GM19452 (cell line): ENCODE results near the gene BLM.
"Not testable (repeated sequence)": the region's sequence is repeated elsewhere in the genome, so short reads cannot be mapped to it uniquely, and the experiment has no call there.

ENCODE experiments used
- ATAC-seq: cut with Tn5 transposase; IDR thresholded peaks from one replicate; pipeline ENCODE4 v1.9.1; 2021; ENCODE audit not compliant: unreplicated experiment

Gene BLM

DNA sequence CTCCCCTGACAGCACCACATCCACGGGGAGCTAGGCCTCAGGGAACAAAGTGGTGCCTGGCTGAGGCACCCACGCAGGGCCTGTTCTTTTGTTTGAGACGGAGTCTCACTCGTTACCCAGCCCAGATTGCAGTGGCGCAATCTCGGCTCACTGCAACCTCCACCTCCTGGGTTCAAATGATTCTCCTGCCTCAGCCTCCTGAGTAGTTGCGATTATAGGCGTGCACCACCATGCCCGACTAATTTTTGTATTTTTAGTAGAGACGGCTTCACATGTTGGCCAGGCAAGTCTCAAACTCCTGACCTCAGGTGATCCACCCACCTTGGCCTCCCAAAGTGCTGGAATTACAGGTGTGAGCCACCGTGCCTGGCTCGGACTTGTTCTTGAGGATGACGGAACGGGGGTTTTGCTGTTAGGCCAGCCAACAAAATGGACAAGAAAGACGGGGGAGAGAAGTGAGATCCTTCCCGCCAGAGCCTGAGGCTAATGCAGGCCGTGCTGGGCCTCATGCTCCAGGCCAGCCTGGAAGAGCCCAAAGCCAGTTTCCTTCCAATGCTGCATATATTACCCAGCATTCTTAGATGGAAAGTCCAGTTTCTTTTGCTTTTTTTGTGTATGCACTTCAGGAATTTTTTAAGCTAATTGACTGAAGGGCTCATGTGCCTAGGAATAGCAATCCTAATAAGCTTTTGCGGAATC, 123.2 kb downstream of the BLM start:
- ATAC-seq, result no peak

DNA sequence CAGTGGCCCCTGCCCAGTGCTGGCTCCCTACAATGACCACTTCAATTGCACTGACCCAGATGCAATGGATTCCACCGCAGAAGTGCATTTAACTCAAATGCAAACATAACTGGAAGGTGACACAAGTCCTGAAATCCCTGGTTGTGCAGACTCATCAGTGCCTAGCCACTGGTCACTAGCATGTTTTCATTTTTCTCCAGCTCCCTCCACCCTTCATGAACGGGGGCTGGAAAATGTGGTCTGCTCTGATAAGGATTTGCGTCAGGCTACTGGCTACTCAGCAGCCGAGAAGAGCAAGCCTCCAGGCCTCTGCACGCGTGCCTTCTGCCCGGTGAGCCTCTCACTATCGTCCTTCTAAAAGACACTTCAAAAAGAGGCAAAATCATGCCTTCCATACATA, 123.8 kb downstream of the BLM start:
- no peak for ATAC-seq

DNA sequence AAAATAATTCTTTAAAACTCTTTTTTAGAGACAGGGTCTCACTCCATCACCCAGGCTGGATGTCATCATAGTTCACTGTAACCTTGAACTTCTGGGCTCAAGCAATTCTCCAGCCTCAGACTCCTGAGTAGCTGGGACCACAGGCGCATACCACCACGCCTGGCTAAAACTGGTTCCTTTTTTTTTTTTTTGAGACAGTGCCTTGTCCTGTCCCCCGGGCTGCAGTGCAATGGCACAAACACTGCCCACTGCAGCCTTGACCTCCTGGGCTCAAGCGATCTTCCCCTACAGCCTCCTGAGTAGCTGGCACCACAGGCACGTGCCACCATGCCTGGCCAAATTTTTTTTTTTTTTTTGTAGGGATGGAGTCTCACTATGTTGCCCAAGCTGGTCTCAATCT, 127.5 kb downstream of the BLM start:
- ATAC-seq, result no peak

DNA sequence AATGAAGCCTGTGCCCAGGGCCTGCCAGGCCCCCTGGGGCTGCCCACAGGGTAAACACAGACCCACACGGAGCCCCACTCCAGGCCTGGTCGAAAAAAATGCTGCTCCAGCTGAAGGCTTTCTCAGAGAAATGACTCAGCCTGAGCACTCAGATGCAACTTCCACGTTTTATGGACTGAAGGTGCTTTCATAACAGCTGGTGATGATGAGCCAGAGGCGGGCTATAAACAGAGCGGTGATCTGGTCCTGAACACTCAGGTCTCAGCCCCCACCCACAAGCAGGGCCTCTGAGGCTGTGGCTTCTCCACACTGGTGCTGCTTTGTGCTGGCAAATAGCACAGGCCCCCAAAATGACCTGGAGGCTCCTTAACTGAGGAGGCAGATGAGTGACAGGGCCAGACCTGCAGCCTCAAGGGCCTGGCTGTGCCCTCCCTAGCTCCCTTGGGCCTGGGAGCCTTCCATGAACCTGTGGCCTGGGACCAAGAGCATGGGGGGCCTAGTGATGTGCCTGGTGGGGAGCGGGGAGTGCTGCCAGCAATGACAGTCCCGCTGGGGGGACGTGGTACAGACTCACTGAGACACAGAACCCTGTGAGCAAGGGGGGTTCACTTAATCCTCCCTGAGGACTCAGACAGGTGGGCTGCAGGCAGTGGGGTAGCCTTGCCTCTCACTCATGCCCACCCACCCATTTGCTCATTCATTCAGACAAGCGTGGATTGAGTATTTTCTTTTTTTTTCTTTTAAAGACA, 128.2 kb downstream of the BLM start:
- ATAC-seq, result peak; percentile 82

DNA sequence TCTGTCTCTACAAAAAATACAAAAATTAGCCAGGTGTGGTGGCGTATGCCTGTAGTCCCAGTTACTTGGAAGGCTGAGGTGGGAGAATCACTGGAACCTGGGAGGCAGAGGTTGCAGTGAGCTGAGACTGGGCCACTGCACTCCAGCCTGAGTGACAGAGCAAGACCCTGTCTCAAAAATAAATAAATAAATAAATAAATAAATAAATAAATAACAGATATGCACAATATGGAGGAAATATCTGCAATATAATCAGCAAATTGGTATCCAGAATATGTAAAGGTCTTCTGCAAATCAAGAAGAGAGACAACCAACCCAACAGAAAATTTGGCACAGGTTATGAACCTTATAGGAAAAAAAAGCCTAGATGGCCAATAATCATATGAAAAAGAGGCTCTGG, 132.3 kb downstream of the BLM start:
- not testable (repeated sequence) for ATAC-seq

DNA sequence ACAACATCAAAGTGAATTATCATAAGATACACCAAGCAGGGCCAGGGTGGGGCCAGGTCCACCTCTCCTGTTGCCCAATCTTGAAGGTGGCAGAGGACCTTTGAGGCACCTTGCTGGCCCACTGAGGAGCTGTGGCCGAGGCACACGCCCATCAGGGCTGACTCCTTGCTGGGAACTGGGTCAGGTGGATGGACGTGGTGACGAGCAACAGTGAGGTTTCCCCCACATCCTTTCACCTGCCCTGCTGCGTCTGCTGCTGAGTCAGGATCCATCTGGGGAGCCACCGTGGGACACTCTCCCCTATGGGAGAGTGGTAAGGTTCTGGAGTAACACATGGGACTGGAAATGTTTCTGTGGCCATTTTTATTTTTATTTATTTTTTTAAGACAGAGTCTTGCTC, 134.0 kb downstream of the BLM start:
- no peak for ATAC-seq

DNA sequence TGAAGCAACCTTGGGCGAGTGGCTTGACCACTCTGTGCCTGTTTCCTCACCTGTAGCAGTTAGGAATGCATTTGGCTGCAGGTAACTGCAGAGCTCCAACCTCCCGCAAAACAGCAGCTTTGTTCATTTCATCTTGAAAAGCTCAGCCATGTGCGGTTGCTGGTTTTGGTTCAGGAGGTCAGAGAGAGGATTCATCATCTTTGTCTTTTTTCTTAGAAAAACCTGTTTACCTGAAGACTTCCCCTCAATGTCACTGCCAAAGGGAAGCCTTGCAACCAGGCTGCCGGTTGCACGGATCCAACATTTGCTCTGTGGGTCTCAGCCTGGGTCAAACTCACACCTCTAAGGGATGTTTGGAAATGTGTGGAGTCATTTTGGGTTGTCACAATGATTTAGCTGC, 134.8 kb downstream of the BLM start:
- ATAC-seq, result no peak

DNA sequence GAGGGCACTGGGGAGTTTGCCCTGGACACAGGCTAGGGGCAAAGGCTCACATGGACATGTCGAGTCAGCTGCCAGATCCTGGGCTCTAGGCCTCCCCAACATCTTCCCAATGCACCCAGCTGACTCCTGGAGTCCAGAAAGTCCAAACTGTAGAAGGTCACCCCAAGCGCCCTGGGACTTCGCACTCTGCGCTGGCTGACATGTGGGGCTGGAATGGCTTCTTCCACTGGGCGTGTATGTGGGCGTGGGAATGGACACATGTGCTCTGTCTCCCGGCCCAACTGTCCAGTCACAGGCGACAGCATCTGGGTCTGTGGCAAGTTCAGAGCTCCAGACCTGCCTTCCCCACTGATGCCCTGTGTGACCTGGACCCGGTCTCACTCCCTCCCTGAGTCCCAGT, 138.0 kb downstream of the BLM start:
- ATAC-seq, result no peak

DNA sequence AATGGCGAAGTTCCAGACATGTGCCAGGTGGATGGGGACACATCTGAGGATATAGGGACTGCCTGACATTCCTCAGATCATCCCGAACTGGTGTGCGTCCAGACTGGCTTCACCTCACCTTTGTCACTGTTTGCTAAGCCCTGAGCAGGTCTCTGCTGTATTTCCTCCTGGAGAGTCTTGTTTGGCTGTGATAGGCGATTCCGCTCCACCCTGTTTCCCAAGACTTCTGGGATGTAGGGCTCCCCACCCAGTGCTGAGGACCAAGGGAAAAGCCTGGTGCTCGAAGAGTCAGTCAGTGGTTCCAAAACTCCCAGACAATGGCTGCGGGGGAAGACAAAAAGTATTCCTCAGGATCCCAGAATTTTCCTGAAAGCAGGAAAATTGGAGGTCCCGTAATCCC, 140.2 kb downstream of the BLM start:
- no peak for ATAC-seq

DNA sequence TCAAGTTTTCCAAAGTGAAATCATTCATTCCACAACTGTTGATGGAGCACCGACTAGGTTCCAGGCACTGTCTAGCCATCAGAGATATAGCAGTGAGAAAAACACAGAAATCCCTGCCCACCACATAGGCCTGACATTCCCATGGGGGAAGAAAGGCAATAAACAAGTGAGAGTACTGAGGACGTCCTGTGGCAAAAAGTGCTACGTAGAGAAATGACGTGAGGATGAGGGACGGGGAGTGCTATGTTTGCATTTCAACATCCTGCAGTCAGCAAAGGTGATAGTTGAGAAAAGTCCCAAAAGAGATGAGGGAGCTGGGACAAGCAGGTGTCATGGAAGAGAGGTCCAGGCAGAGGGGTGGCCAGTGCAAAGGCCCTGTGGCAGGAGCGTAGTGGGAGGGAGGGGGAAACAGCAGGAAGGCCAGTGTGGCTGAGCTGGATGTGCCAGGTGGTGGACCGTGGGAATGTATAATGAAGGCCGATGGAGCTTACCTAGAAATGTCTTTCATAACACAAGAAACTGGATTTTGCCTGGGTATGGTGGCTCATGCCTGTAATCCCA, 140.8 kb downstream of the BLM start:
- no peak for ATAC-seq

DNA sequence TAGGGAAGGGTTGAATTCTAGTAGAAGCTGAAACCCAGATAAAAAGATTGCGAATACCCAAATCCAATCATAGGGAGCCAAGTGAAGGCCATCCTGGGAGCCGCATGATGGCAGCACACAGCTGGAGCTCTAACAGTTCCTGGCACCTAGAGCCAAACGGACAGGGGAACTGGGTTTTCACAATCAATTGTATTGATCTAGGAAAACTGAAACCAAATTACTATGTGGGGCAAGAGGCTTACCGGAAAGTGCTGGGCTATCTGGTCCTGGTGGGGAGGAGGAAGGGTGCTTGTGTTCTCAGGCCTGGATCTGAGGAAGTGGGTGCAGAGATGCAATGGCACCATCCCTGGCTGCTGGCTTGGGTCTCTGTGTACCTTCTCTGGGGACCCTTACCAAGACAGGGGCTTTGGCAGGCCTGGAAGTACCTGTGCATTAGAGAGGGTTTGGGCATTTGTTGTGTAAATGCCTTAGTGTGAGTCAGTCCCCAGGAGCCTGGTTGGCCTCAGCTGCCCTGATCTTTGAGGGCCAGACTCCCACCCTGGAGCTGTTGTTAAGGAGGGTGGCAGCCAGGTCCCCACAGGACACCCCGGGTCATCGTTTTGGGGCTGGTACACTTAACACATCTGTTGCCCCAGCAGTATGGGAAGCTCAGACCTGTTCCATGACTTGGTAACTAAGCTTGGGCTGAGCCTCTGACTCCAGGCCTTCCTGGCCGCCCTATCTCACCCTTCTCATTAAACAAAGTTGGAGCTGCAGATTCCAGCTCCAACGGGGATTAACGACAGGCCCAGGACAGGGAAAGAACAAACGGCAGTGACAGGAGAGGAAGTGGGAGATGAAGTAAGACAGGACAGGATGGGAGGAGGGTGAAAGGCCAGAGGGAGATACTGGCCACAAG, 142.3 kb downstream of the BLM start:
- ATAC-seq, result no peak

DNA sequence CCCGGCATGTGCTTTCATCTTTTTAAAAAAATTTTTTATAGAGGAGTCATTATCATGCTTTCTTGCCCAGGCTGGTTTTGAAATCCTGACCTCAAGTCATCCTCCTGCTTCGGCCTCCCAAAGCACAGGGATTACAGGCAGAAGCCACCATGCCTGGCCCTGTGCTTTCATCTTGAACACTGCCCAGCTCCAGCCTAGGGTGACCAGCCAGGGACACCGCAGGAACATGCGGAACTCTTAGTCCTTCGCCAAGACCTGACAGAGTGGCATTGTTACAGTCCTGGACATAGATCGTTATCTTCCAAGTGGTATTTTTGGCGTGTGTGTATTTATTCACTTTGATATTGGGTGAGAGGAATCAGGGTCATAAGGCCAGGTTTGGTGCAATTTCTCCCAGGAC, 143.3 kb downstream of the BLM start:
- no peak for ATAC-seq

DNA sequence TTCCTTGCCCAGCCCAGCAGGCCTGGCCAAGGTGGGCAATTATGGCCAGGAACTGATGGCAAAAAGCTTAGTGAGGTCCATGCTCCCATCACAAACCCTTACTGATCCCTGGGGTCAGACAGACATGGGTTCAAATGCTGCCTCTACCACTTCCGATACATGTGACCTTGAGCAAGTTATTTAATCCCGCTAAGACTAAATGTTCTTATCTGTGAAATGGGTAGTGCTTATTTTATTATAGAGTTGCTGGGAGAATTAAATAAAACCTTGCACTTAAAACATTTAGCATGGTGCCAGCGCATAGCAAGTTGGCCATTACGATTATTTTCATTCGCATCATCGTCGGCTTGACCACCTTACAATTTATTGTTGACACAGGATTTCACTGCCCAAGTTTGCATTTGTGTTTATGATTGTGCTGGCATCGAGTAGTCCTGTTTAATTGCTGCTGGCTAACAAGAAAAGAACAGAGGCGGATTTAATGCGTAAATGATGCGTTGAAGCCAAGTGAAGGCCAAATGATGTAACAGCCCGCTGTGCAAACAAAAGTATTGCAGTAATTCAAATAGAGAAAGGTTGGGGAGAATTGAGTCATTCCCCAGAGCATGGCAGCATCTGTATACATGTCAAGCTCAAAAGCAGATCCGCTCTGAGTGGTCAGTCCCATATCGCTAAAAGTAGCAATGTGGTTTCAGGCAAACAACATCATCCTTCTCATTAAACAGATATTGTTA, 144.0 kb downstream of the BLM start:
- no peak for ATAC-seq

DNA sequence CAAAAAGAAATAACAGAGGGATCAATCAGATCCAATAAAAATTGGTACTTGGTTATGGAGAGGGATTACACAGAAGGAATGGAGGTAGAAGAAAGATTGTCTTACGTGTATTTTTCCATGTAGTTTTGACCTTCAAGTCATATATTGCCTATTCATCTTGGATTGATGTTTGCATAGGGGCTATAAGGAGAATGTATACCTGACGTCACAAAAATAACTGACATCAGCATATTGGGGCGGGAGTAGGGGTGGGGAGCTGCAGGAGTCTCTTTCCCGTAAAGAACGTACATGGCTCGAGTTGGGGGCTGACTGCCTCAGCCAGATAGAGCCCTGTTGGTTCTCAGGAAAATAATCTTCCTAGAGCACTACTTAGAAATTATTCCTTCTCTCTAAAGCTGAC, 145.3 kb downstream of the BLM start:
- ATAC-seq, result no peak

DNA sequence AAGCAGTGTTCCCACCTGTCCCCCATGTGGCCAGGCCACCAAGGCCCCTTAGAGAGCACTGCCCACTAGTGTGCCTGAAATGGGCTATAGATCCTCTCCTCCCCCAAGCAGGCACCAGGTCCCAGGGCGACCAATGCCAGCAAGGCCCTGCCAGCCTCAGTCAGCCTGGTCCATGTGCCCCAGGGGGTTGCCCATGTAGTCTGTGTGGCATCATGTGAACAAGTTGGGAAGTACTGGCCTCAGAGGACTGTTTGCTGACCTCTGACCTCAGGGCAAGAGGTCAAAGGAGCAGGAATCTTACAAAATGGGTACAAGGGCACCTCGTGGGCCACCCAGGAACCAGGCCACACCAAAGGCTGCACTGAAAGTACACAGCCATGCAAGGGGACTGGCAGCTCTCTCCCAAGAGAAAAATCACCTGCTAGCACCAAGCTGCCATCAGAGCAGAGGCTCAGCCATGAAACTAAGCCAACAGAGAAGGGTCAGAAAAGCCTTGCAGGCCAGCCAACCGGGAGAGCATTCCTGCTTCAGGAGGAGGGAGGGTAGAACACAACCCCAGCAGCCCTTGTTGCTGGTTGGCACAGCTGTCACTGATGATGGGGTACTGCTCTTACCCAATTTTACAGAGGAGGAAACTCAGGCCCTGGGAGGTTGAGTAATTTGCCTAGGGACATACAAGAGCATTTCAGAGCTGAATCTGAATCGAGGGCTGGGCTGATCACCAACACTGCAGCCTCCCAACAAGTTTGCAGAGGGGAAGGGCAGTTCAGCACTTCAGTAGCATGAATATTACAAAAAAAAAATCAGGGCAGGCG, 146.0 kb downstream of the BLM start:
- no peak for ATAC-seq

DNA sequence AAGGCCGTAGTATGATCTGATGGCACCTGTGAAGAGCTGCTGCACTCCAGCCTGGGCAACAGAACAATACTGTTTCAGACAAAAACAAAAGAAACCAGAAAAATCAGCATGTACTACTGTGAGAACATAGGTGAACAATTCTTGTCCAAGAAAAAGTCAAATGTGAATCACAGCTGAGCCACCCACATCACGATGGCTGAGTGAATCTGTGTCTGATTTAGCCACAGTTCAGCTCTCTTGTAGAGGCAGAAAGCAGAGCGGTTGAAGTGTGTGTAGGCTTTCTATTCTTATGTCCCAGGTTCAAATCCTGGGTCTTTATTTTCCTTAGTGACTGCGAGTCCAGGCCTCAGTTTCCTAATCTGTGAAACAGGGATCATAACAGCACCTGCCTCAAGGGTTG, 146.8 kb downstream of the BLM start:
- no peak for ATAC-seq

DNA sequence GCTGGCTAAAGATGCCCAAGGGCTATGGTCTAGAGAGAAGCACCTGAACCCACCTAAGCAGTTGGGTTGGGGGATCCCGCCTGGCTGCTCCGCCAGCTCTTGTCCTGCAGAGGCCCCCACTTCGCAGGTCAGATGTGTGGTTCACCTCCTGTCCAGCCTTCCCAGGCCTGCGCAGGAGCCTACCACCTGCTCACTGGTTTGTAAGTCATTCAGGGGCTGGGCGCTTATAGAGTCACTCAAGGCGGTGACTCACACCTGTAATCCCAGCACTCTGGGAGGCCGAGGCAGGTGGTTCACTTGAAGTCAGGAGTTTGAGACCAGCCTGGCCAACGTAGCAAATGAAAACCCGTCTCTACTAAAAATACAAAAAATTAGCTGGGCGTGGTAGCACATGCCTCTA, 147.4 kb downstream of the BLM start:
- ATAC-seq, result no peak

DNA sequence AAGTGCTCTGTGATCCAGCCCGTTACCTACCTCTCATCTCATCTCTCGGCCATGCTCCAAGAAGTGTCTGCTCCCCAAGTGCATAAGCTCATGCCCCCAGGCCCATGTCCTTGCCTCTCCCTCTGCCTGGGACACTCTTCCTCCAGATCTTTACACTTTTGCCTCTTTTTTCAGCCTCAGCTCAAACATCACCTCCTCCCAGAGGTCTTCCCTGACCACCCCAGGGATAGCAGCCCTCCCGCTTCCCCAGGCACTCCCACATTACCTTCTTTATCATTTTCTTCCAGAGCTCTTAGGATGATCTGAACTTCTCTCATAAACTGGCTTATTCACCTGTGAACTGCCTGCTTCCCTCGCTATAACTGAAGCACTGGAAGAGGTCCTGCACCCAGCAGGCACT, 148.6 kb downstream of the BLM start:
- no peak for ATAC-seq
